Stomach (tissue), 4 donors: ENCODE data around the gene YKT6.
A peak's percentile ranks its signal among the peaks of the same experiment; 100 is the strongest.

ENCODE experiments used
- EP300 ChIP-seq: sonication (generic); formaldehyde crosslinking; IDR thresholded peaks from one replicate; pipeline ENCODE4 v1.6.1; 2017; ENCODE audit warnings: antibody characterized with exemption
- TF ChIP-seq, protein P1 (sequence below), 7 experiments: fragments of 450-650 bp in 4 of 7; fragments of 200-600 bp in 3 of 7; sonication (generic) in 3 of 7; IDR thresholded peaks; one replicate each; pipeline ENCODE4 v1.5.1; 2016 to 2019; ENCODE audit warnings: antibody characterized with exemption in 7 of 7, control low read depth in 2 of 7, mild to moderate bottlenecking in 1 of 7

- TF ChIP-seq EP300: no peak
- TF ChIP-seq, protein P1, sequence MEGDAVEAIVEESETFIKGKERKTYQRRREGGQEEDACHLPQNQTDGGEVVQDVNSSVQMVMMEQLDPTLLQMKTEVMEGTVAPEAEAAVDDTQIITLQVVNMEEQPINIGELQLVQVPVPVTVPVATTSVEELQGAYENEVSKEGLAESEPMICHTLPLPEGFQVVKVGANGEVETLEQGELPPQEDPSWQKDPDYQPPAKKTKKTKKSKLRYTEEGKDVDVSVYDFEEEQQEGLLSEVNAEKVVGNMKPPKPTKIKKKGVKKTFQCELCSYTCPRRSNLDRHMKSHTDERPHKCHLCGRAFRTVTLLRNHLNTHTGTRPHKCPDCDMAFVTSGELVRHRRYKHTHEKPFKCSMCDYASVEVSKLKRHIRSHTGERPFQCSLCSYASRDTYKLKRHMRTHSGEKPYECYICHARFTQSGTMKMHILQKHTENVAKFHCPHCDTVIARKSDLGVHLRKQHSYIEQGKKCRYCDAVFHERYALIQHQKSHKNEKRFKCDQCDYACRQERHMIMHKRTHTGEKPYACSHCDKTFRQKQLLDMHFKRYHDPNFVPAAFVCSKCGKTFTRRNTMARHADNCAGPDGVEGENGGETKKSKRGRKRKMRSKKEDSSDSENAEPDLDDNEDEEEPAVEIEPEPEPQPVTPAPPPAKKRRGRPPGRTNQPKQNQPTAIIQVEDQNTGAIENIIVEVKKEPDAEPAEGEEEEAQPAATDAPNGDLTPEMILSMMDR (IDR thresholded peaks at IDR 0.05): peak in 5 of 7 experiments; percentile 17 to 59 (median 49)
Measured at GRCh38 chr7:44196450-44196872, 4.3 kb upstream of the YKT6 start.
